IPS-NIHi11 (cell line): ENCODE results near the gene FOLR2.
"Not testable (repeated sequence)": the region's sequence is repeated elsewhere in the genome, so short reads cannot be mapped to it uniquely, and the experiment has no call there.

Experiments
- DNase-seq: peaks from one replicate; pipeline ENCODE4 v3.0.0; 2012; ENCODE audit warnings: mixed read lengths, low spot score

The FOLR2 gene

GRCh38 chr11:72240461-72241290 is 24.1 kb downstream of the FOLR2 start:
- DNase-seq, result no peak

DNA sequence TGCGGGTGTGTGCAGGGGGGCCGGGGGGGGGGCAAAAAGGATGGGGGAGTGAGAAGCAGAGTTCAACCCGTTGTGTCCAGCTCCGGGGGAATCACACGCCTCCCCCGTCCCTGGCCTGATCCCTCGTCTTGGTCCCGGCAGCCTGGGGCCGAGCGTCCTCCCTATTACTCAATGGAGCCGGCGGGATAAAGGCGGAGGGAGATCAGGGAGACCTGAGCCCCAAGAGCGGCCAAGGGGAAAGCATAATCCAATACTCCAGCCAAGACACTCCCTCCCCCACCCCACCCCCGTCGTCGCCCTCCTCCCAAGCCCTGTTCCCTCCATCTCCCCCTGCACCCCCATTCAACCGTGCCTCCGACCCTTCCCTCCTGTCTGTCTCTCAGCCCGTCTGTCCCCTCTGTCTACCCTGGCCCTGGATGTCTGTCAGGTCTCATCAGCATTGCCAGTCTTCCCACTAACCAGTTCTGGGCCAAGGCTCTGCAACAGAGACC is 24.7 kb downstream of the FOLR2 start:
- DNase-seq, result no peak

GRCh38 chr11:72242141-72242540 is 25.5 kb downstream of the FOLR2 start:
- DNase-seq, result no peak

- DNase-seq, result no peak
Measured at GRCh38 chr11:72243173-72244059, 26.8 kb downstream of the FOLR2 start.

DNA sequence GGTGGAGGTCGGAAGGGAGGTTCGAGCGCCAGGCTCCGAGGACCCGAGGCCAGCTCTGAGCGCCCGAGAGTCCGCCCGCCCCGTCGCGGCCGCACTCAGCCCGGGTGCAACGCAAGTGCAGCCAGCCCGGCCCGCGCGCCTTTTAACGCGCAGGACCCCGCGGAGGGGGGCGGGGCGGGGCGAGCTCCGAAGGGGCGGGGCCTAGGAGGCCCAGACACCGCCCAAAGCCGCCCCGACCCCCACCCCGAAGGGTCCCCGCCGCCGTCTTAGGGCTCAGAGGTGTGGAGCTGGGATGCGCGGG is 27.4 kb downstream of the FOLR2 start, which contains the start of gene PHOX2A:
Gene PHOX2A, minus strand, starts transcription at position 117 of the 301 bp plus-strand sequence. CDS start 172 bp downstream, outside the sequence.
- peak; percentile 72 for DNase-seq

- no peak for DNase-seq
Measured at GRCh38 chr11:72244361-72245262, 28.0 kb downstream of the FOLR2 start.

DNA sequence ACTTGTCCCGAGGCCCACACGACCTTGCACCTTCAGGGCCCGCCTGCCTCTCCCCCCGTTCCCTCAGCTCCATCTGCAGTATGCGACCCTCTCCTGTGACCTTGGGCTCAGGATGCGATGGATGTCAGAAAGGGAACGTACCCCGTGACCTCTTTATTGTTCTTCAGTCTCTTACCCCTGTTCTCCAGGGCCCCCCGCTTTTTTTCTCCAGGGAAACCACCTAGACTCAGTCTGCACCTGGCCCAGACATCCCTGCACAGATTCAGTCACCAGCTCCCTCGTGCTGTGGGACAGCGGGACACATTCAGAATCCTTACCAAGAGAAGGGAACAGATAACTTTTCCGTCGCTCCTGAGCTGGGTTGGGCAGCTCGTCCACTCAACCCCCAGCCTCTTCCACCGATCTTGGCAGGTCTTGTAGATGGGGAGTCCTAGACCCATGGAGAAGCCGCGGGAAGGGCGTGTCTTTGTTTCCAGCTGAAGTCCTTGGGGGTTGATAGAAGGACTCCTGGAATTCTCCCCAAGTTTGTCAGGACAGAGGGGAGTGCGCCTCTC is 28.7 kb downstream of the FOLR2 start:
- no peak for DNase-seq

- DNase-seq, result no peak
Measured at GRCh38 chr11:72247584-72247983, 31.0 kb downstream of the FOLR2 start.

DNA sequence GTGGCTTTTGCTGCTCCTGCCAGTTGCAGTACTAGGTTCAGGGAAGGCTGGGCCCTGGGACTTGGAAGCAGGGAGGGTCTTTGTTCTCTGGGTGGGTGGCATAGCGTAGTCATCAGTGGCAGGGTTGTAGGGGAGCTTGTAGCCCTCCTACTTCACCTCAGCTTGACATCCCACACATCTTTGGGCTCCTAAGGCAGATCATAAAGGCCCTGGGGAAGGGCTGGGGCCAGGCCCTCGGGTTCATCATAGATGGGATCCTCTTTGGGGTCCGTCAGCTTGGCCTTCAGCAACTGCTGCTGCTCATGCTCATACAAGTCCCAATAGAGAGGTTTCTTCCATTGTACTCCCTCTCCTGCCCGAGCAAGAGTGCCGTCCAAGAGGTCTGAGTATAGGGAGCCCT is 33.4 kb downstream of the FOLR2 start:
- no peak for DNase-seq

DNA sequence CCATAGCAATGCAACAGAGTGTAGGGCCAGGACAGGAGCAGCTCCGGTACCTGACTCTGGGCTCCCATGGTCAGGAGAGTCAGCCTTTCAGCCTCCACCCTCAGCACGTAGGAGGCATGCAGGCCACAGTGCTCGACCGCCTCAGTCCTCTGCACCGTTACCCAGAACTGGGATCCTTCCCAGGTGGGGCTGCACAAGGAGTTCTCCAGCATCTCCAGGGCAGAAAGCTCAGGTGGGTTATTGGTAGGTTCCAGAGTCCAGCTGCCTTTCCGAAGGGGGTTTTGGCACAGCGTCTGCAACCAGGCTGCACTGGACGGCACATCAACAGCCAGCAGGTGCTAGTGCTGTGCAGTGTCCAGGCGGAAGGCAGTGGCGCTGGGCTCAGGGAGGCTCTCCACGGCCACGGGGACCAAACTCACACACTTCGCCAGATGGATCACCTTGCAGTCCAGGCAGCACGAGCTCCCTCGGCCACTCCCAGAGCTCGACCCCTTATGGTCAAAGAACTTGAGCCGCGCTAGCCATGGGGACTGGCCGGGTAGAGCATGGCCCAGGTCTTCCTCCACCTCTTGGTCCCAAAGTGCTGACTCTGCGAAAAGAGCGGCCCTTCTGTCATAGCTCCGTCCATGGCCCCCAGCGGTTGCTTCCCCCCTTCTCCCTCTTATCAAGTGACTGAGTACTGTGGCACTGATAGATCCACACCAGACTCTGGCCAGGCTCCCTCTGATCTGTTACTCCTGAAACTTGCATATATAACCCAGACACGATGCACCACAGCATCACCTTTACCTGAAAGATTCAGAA is 34.3 kb downstream of the FOLR2 start:
- DNase-seq, result no peak

GRCh38 chr11:72251614-72252013 is 35.0 kb downstream of the FOLR2 start:
- no peak for DNase-seq

DNA sequence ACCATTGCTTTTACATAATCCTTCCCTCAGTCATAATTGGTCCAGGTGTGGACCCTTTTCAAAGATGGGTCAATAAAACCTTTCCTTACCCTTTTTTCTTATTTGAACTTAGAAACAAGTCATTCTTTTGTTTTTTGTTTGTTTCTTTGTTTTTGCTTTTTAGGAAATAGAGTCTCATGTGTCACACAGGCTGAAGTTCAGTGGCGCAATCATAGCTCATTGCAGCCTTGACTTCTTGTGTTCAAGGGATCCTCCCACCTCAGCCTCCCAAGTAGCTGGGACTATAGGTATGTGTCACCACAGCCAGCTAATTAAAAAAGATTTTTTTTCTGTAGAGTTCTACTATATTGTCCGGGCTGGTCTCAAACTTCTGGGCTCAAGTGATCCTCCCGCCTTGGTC is 36.8 kb downstream of the FOLR2 start:
- no peak for DNase-seq

GRCh38 chr11:72254299-72254993 is 37.9 kb downstream of the FOLR2 start:
- no peak for DNase-seq

DNA sequence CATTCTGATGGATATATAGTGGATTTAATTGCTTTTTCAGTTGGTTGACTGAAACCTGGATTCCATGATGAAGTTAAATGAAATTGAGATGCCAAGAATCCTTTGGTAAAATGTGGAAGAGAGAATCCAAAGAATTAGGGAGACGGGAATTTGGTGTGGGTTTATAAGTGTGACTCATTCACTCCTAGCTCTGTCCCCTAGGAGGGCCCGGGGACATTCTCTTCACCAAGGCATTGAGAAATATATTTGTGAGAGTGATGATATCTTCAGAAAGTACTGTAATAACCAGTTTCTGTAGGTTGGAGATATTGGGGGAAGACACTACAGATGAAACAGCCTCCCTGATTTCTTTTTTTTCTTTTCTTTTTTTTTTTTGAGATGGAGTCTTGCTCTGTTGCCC is 41.0 kb downstream of the FOLR2 start:
- no peak for DNase-seq

DNA sequence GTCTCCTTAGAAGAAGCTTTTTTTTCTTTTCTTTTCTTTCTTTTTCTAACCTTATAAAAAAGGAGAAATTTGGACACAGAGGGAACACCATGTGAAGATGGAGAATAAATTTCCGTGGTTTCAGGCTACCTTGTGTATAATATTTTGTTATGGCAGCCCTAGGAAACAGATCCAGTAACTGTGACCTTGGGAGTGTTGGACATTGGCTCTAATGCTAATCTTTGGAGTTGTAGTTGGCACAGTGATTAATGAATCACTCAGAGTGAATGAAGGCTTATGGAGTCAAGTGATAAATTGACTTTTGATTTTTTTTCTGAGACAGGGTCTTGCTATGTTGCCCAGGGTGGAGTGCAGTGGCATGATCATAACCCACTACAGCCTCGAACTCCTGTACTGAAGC is 42.9 kb downstream of the FOLR2 start:
- no peak for DNase-seq

DNA sequence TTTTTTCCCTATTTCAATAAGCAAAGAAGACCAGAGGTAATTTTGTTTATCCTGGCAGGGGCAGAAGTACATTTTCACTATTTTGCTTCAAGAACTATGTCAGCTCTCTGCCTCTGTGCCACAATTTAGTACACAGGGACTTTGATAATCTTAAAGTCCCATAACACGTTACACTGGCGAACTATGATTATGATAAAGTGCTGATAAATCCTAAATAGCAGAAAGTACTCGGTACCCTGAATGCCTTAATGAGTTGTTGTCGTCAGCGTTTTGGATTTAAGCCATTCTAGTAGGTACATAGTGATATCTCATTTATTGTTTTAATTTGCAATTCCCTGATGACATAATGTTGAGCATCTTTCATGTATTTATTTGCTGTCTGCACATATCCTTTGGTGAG is 44.0 kb downstream of the FOLR2 start:
- DNase-seq, result no peak

GRCh38 chr11:72263361-72263760 is 46.8 kb downstream of the FOLR2 start:
- DNase-seq, result no peak

DNA sequence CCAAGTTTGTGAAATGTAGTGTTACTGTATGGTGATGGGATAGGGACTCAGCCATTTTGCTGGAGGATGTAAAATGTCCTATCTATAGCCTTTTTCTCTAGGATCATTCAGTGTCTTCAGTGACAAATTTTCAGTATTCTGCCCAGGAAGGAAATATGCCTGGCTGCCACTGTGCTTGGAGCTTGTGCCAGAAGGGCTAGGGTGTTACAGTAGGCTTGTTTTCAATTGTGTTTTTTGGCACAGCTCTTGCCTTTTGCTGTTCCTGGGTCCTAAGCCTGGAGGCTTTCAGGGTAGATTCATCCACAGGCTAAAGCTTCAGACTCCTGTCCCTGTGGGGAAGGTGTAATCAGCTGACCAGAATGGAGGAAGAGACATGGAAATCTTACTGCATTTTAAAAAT is 49.4 kb downstream of the FOLR2 start:
- DNase-seq, result no peak

- DNase-seq, result not testable (repeated sequence)
Measured at GRCh38 chr11:72266960-72267359, 50.4 kb downstream of the FOLR2 start.

- no peak for DNase-seq
Measured at GRCh38 chr11:72267956-72268617, 51.5 kb downstream of the FOLR2 start.
